Panc1 (cell line): ENCODE measurements around the gene R3HDM2. TPM values are rescaled to one million over a fixed set of nuclear protein-coding genes. Genes with fewer than 3 reads are reported as not detected.

ENCODE experiments used
- ATAC-seq: fragments of 200-7000 bp; cut with Tn5 transposase; 2 replicates; pipeline ENCODE4 v1.9.1; 2020; ENCODE audit warnings: mild to moderate bottlenecking, moderate library complexity
- BruUV-seq: library from RNA; stranded (reverse); fragments of 400-500 nt; replicated peaks from 2 replicates; lab custom pipeline; 2021; lab: Mats Ljungman, UMichigan
- CTCF ChIA-PET: fragments of 300-600 bp; sonication (Branson Sonifier 250); formaldehyde crosslinking; loops from one replicate; lab custom pipeline; 2022; ENCODE audit warnings: antibody characterized with exemption; lab: Charles Lee
- POLR2A ChIA-PET: fragments of 300-600 bp; sonication (Branson Sonifier 250); formaldehyde crosslinking; loops from one replicate; lab custom pipeline; 2022; ENCODE audit warnings: antibody characterized with exemption; lab: Charles Lee
- DNase-seq: peaks from one replicate; pipeline ENCODE4 v3.0.0-alpha.2; 2010; ENCODE audit warnings: low read depth, low spot score
- H3K27ac ChIP-seq: 2 replicates; pipeline ENCODE4 v1.5.1; 2011; ENCODE audit warnings: mild to moderate bottlenecking, low read length, inconsistent platforms
- H3K27me3 ChIP-seq: fragments of 200-500 bp; sonication (Bioruptor generic); 2 replicates; pipeline ENCODE4 v1.6.0; 2014; ENCODE audit warnings: low read length, inconsistent platforms; ENCODE audit not compliant: control insufficient read depth, insufficient read depth
- H3K36me3 ChIP-seq: fragments of 200-500 bp; sonication (Bioruptor generic); 2 replicates; pipeline ENCODE4 v1.5.1; 2014; ENCODE audit warnings: inconsistent platforms, mild to moderate bottlenecking, low read length, moderate library complexity; ENCODE audit not compliant: control insufficient read depth, insufficient read depth
- H3K4me1 ChIP-seq: 2 replicates; pipeline ENCODE4 v1.5.1; 2011; ENCODE audit warnings: inconsistent platforms, mild to moderate bottlenecking, low read length, moderate library complexity; ENCODE audit not compliant: control insufficient read depth, insufficient read depth
- H3K4me3 ChIP-seq, 2 experiments: 2 replicates each; pipeline ENCODE4 v1.5.1; 2011 to 2012; ENCODE audit warnings: low read depth in 2 of 2, low read length in 2 of 2, mild to moderate bottlenecking in 2 of 2, inconsistent platforms in 1 of 2, moderate library complexity in 1 of 2
- H3K9me3 ChIP-seq: fragments of 200-500 bp; sonication (Bioruptor generic); 2 replicates; pipeline ENCODE4 v1.5.1; 2014; ENCODE audit warnings: low read depth, mild to moderate bottlenecking, inconsistent platforms, low read length, moderate library complexity; ENCODE audit not compliant: control insufficient read depth, insufficient read depth
- CTCF ChIP-seq: fragments of 450-650 bp; IDR thresholded peaks from 2 replicates; pipeline ENCODE4 v1.5.1; 2017; ENCODE audit warnings: mild to moderate bottlenecking
- POLR2AphosphoS5 ChIP-seq: IDR thresholded peaks from 2 replicates; pipeline ENCODE4 v1.6.1; 2012; ENCODE audit warnings: mild to moderate bottlenecking, low read depth, low read length, moderate library complexity
- REST ChIP-seq, 2 experiments: IDR thresholded peaks; 2 replicates each; pipeline ENCODE4 v1.6.1; 2011 to 2012; ENCODE audit warnings: low read depth in 2 of 2, control low read depth in 1 of 2, low read length in 1 of 2, mild to moderate bottlenecking in 1 of 2, moderate library complexity in 1 of 2; ENCODE audit not compliant: insufficient read depth in 1 of 2
- SIN3A ChIP-seq: IDR thresholded peaks from 2 replicates; pipeline ENCODE4 v1.6.1; 2012; ENCODE audit warnings: low read depth, mild to moderate bottlenecking, low read length, moderate library complexity, borderline replicate concordance; ENCODE audit not compliant: insufficient read depth
- TCF7L2 ChIP-seq: IDR thresholded peaks from 2 replicates; pipeline ENCODE4 v1.6.1; 2011; ENCODE audit warnings: mild to moderate bottlenecking, low read depth, low read length, inconsistent platforms
- in situ Hi-C: cut with HindIII; loops from 2 replicates; pipeline ENCODE4 v1.10.0; 2016; ENCODE audit warnings: low sequenced_read_pairs, low pct_unique_long_range_greater_than_20kb
- intact Hi-C: fragments of 100-400 bp; cut with micrococcal nuclease; formaldehyde crosslinking; loops from one replicate; pipeline ENCODE4 v1.10.0; 2022; ENCODE audit not compliant: unreplicated experiment
- total RNA-seq: library from RNA; stranded (reverse); gene quantifications from one replicate; pipeline ENCODE4 v1.2.1, GENCODE V29; 2021; ENCODE audit not compliant: unreplicated experiment

R3HDM2 gene
- total RNA-seq, 1 experiment from 2014 or later = 56.5 TPM

- DNase-seq = no peak
- intact Hi-C loops (no loop called here), in situ Hi-C loops (no loop called here)
- CTCF ChIA-PET = interaction anchor here (0.6 kb wide), 1 partner anchor 141 kb away, joined by 11 read pairs; no protein-coding TSS in a partner anchor
- no peaks in the 10 kb centered on the region for H3K9me3 ChIP-seq
- no peak for ATAC-seq
- BruUV-seq = no TSS peak
- H3K4me3 ChIP-seq = no peak overlapping the region
- H3K4me1 ChIP-seq = no peaks in the 10 kb centered on the region
- TF ChIP-seq SIN3A = no peak
- no peak for TF ChIP-seq POLR2AphosphoS5
- TF ChIP-seq REST (IDR thresholded peaks at IDR 0.05; ENCODE audit: insufficient read depth in 1 of 2, low read depth in 2 of 2, low read length in 1 of 2) = no peak
- no peak for TF ChIP-seq TCF7L2
- no peak for TF ChIP-seq CTCF
- no peaks in the 10 kb centered on the region for H3K27me3 ChIP-seq
- no peak overlapping the region for H3K27ac ChIP-seq
- POLR2A ChIA-PET = no interaction called here
- H3K36me3 ChIP-seq = no peaks in the 10 kb centered on the region
Measured at GRCh38 chr12:57250541-57250940, 180.3 kb downstream of the R3HDM2 start.

- no peak overlapping the region for H3K4me3 ChIP-seq
- BruUV-seq = no TSS peak
- H3K36me3 ChIP-seq = no peaks in the 10 kb centered on the region
- H3K27me3 ChIP-seq = no peaks in the 10 kb centered on the region
- in situ Hi-C loops = no loop called here
- CTCF ChIA-PET = no interaction called here
- H3K4me1 ChIP-seq = no peaks in the 10 kb centered on the region
- POLR2A ChIA-PET = no interaction called here
- H3K27ac ChIP-seq = no peak overlapping the region
- intact Hi-C loops = no loop called here
- H3K9me3 ChIP-seq = no peaks in the 10 kb centered on the region
- no peak for ATAC-seq
- no peak for DNase-seq
- TF ChIP-seq SIN3A (no peak), CTCF (no peak), REST (IDR thresholded peaks at IDR 0.05; ENCODE audit: insufficient read depth in 1 of 2, low read depth in 2 of 2, low read length in 1 of 2) (no peak), TCF7L2 (no peak), POLR2AphosphoS5 (no peak)
Measured at GRCh38 chr12:57248934-57249742, 181.7 kb downstream of the R3HDM2 start.
